GM18909 (cell line): ENCODE data around the gene RTTN.
A peak's percentile ranks its signal among the peaks of the same experiment; 100 is the strongest.

Source experiments
- ATAC-seq: cut with Tn5 transposase; IDR thresholded peaks from one replicate; pipeline ENCODE4 v1.9.1; 2021; ENCODE audit warnings: mild to moderate bottlenecking; ENCODE audit not compliant: unreplicated experiment, poor library complexity

The RTTN gene

DNA sequence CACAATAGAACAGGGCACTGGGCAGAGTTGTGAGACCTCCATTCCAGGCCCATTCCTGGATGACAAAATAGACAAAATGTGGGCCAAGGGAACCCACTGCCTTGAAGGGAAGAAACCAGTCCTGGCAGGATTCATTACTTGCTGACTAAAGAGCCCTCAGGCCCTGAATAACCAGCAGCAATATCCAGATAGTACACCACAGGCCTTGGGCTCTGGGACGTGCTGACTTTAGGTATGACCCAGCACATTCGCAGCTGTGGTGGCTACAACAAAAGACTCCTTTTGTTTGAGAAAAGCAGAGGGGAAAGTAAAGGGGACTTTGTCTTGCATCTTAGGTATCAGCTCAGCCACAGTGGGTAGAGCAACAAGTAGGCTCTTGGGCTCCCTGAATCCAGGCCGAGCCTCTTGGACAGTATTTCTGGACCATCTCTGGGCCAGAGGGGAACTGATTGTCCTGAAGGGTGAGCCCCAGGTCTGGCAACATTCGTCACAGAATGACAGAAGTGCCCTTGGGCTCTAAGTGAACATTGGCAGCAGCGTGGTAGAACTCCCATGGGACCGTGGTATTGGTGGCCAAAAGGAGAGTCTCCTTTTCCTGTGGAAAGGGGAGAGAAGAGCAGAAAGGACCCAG, 167.9 kb downstream of the RTTN start:
- peak; percentile 36 for ATAC-seq

DNA sequence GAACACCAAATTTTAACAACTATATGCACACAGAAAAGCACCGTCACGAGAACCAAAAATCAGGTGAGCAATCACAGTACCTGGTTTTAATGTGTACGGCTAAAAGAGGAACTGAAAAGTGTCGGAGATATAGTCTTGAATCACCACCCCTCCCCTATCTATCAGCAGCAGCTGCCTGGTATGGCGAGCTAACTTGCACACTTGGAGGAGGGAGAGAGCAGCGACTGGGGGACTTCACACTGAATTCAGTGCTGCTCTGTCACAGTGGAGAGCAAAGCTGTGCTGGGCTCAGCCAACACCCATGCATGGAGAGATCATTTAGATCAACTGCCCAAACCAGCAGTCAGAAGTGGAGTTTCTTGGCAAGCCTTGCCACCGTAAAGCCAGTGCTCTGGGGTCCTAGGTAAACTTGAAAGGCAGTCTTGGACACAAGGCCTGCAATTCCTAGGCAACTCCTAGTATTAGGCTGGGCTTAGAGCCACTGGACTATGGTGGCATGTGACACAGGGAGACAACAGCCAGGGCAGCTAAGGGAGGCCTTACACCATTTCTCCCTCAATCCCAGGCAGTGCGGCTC, 168.6 kb downstream of the RTTN start:
- ATAC-seq: peak; percentile 99

DNA sequence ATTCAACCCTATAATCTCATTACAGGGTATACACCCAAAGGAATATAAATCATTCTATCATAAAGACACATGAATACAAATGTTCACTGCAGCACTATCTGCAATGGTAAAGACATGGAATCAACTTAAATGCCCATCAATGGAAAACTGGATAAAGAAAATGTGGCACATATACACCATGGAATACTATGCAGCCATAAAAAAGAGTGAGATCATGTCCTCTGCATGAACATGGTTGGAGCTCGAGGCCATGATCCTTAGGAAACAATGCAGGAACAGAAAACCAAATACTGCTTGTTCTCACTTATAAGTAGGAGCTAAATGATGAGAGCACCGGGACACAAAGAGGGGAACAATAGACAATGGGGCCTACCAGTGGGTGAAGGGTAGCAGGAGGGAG, 169.3 kb downstream of the RTTN start:
- ATAC-seq: no peak

DNA sequence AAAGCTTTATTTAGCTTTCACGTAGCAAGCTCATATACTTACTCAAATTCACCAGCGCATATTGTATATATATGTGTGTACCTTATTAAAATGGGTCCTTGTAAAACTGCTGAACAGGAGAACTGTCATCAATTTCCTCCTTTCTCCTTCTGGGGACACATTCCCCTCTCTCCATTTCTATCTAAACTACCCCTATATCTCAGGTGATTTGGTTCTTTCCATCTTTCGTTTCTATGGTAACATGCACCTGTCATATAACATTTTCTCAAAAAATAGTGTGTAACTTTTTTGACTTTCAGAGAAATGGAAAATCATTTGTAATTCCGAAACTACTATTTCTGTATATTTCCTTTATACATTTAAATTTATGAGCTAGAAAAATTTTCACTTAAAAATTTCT, 174.3 kb downstream of the RTTN start:
- no peak for ATAC-seq

DNA sequence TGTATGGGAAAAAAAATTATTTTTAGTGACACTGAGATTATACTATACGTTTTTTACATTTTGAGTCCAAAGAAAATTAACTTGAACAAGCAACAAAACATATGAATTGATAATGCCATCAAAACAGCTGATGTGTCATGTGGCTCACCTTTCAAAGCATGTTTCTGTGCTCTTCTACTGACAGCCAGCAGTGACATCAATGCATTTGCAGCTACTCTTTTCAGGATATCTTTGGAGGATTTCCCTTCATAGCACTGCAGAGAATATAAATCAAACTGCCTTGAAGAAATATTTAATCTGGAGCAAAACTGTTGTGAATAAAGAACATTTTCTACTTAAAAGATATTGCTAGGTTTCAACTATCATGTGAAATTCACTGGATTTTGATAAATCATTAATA, 174.8 kb downstream of the RTTN start:
- no peak for ATAC-seq

DNA sequence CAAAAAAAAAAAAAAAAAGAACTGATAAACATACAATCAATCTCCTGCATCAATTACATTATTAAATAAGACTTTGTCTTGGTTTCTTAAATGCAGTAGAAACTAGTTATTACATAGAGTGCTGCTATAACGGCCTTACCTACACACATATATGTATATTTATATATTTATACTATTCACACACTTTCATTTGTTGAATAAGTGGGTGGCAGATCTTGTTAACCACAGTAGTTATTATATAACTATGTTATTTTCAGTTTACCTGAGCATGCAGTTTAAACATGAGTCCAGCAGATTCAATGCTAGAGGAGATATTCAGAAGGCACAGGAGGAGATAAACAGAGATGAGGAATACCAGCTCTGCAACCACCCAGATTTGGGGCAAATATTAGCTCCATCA, 176.3 kb downstream of the RTTN start:
- peak; percentile 64 for ATAC-seq

DNA sequence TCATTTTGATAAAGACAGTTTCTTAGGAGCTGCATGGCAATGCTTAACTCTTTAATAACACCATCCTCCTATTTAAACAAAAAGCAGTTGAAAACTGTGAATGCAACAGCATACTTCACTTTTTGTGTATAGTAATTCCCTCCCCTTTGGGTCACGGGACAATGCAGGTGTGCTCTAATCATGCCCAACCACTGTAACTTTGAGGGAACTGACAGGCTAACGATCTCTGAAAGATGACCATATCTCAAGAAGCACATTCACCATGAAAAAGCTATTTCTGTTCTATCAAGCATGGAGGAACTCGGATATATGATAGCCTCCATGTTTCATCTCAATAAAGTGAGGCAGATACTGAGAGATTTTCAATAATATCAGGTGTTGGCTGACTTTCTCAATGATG, 176.8 kb downstream of the RTTN start:
- ATAC-seq: peak; percentile 85

DNA sequence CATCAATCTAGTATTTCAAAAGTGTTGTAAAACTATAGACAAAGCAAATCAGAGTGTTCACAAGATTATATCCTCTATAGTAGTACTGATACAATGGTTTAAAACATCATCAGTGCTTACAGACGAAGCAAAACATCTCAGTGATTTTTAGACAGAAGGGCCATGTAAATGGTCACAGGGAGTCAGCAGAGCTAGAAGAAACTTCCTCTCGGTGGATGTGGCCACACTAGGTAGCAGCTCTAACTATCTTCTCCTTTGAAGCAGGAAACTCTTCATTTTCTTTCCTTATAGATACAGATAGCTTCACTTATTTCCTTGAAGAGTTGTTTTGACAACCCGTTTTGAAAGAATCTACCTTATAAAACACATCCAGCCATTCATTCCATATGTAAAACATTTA, 177.4 kb downstream of the RTTN start:
- peak; percentile 37 for ATAC-seq

DNA sequence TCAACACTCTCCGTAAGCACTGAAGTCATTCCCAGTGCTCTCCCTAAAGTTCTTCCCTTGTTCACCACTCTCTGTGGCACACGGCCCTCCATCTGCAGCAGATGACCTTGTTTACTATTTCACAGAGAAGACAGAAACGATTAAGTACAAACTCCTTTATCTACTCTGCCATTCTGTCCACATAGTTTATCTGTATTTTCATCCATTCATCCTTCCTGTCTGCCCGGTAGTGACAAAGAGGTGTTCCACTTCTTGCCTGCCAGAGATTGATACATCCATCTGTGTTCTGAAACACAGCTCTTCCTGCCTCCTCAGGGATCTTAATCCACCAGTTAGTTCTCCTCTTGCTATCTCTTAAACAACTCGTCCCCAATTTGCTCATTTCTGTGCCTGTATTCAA, 179.9 kb downstream of the RTTN start:
- ATAC-seq: no peak

DNA sequence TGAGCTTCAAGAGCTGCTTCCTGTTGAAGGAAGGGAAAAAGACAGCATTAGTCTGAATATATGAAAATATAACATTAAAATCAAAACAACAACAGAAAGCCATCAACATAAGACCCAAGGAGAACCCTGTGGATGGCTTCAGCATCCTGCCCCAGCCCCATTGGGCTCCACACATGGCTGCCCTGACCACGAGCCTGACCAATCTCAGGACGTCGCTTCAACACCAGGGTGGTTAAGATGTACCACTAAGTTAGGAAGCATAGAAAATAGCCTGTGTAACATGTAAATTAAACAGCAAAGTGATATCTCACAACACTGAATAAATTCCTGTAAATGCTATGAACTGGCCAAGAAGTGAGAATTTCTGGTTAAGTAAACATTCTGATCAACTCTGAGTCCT, 180.7 kb downstream of the RTTN start:
- ATAC-seq: peak; percentile 28

DNA sequence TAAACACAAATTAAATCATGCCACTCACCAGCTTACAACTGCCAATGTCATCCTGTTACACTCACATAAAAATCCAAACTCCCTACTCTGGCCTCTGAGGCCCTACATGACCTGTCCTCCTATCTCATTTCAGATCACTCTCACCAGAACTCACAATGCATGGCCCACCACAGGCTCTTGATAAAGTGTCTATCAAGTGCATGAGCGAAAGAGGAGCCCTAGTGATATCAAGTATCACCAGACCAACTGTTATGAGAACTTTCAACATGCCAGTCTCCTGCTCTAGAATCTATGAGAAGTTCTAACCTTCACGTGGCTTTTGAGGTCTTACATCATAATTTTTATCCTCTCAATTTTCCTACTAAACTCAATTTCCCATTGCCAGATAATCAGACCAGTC, 181.4 kb downstream of the RTTN start:
- no peak for ATAC-seq

DNA sequence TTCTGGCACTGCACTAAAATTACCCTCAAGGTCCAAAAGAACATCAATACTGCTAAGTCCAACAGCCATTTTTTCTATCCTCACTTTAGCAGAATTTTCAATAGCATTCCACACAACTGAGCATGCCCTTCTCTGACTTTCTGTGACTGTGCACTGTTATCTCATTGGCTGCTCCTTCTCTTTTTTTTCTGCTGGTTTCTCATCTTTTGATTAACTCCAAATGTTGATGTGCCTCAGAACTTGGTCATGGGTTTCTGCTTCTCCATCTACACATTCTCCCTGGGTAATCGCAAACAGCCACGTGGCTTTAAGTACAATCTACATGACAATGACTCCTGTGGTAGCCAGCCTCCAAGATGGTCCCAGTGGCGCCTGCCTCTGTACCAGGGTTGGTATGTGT, 182.9 kb downstream of the RTTN start:
- no peak for ATAC-seq

DNA sequence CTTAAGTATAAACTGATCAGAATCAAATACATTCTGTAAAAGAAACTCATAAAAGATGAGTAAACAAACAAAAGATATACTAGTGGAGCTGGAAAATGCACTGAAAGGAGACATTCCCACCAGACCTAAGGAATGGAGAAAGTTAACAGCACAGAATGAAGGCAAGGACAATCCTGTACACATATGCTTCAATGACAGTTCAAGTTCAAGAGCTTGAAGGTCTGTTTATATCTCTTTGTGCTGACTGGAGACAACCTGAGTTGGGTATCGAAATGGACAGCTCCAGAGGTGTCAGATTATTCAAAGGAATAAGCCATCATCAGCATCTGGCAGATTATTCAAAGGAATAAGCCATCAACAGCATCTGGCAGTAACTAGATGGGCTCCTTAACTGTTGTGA, 184.0 kb downstream of the RTTN start:
- ATAC-seq: no peak

DNA sequence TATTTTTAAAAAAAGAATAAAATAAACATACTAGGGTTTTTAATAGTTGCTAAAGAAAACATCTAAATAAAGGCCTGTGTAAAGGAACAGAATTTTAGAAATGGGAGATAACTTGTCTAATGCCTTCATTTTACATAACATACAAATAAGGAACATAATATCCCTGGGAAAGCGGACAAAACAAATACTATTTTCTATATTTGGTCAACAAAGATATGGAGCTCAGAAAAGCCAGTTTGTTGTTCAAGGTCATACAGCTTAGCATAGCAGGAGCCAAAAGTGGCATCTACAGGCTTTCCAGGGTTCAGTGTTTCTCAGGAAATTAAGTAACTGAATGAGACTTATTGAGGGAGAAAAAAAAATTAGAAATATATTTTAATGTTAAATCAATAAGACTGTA, 184.4 kb downstream of the RTTN start:
- no peak for ATAC-seq

DNA sequence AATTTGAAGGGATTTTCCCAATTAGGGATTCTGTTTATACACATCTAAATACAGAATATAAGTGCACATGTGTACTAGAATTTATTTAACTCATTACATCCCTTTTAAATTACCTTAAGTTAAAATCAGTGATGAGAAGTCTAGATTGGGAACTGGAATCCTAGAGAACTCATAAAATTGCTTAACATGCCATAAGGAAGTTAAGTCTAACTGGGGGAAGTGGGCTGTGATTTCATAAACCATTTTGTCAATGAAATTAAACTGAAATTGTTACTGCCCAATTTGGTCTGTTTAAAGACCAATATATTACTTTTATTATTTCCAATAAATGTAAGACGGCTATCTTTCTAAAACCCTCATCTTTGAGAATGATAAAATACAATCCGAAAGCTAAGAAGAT, 185.5 kb downstream of the RTTN start:
- ATAC-seq: no peak

DNA sequence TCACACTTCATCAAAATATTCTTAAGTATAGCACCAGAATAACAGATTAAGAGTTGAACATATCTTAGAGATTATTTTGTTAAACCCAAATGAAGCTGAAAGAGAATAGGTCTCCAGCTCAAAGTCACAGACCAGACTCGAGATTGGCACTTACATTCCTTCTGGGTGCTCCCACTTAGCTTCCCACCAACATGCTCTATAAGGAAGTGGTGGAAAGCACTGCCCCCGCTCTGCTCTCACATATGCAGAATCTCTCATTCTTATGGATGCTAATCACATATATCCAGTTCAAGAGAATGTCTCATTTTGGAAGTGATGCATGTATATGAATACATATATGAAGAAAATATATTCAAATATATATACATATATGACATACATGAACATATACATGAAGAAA, 186.4 kb downstream of the RTTN start:
- ATAC-seq: no peak

DNA sequence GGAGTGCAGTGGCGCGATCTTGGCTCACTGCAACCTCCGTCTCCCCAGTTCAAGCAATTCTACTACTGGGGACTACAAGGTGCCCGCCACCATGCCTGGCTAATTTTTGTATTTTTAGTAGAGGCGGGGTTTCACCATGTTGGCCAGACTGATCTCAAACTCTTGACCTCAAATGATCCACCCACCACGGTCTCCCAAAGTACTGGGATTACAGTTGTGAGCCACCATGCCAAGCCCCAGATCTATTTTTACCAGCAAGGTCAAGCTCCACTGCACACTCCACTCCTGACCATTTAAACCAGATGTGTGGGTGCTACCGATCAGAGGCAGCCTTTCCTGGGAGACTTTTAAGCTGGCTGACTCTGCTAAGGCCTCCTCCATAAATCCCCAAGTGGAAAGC, 190.4 kb downstream of the RTTN start:
- no peak for ATAC-seq

DNA sequence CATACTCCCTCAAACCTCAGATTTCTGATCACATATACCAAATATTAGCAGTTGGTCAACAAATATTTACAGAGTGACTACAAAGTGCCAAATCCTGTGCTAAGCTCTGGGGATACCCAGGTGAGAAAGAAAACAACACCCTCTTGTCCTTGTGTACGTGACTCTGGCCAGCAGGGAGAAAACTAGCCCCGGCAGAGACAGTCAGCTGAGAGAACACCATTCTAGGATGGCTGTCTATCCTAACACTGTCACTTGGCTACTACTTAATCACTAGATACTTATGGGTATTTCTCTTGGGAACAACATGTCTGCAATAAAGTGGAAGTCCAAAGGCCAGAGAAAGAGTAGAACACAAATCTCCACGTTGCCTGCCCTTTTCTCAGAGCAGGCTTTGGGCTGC, 199.9 kb downstream of the RTTN start:
- ATAC-seq: no peak

DNA sequence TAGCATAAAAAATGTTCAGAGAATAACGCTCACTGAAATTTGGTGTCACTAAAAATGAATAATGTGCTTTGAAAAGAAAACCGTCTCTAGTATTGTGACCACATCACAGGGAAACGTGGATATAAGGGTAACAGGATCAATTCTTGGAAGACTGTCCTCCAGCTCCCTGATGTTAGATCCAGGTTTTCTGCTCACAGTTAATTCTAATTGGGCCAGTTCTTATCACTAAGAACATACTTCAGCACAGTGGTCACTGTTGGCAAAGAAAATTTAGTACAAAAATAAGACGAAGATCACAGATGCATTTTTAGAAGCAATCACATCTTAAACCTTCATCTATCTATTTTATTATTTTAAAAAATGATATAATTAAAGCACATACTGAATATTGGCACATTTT, 200.8 kb downstream of the RTTN start:
- ATAC-seq: no peak

DNA sequence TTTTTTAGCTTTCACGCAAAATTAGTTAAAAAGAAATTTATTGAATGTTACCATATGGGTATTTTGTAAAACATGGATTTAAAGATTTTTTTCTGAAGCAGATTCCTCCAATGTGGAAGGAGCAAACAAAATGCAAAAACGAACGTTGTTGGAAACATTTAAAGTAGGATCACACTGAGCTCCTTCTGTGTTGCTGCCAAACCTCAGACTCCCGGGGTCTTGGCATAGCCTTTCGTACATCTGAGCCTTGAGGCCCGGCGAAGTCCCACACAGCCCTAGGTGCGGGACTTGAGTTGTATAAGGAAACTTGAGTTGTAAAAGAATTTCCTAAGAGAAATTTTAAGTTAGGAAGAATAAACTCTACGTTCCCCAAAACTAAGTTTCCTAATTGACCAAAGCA, 205.8 kb downstream of the RTTN start:
- no peak for ATAC-seq

DNA sequence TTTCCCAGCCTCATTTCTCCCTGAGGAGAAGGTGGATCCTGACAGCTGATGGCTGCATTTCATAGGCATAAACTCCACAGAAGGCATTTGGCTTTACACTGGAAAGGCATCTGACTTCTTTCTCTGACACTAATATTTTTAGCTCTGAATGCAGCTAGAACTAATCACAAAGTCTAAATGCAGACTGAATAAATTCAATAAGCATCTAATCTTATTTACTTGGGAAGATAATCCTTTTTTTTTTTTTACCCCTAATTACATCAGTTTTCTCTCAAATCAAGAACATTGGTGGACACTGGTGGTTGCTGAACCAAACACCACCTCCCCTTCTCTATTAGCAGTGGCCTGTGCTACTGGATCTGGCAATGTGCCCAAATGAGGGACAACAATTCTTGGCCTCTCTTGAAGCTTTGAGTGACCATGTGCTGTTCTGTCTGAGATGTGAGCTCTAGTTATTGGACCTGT, 206.9 kb downstream of the RTTN start:
- no peak for ATAC-seq

DNA sequence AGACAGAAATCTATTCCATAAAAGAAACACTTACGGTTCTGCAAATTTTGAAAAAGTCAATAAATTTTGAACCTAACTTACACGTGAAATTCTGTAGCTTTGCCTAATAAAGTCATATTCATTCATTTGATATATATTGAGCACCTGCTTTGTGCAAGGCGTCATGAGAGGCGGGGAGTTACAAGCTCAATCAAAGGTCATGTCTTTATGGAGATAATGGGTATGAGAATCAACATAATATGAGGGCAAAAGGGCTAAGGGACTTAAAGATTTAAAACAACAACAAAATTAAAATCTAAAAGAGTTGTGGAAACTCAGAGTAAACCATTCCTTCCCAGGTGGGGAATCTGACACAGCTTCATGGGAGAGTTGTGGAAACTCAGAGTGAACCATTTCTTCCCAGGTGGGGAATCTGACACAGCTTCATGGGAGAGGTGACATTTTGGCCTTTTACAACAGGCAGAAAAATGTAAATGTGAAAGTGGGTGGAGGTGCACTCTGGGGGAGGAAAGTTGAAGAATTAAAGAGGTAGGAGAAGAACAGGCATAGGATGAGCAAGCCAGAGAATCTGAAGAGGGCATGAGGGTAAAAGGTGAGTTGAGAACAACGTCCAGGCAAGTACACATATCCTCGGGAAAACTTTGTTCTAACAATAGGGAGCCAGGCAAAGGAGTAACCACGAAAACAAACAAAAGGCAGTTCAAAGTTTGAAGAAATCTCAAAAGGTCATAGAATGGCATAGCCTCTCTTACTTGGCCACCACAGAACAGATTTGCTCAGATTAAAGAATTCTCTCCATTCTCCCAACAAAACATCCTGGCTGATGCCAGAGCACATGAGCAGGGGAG, 208.3 kb downstream of the RTTN start:
- ATAC-seq: no peak
